Suprapubic skin (tissue), 3 donors: ENCODE results near the gene NFILZ.

Experiments
- CTCF ChIP-seq, 2 donors: fragments of 200-600 bp in 1 of 2; fragments of 450-650 bp in 1 of 2; sonication (generic) in 1 of 2; IDR thresholded peaks; one replicate each; pipeline ENCODE4 v1.5.1; 2016 to 2019; ENCODE audit warnings: antibody characterized with exemption in 2 of 2, mild to moderate bottlenecking in 1 of 2, moderate library complexity in 1 of 2
- EP300 ChIP-seq: sonication (generic); formaldehyde crosslinking; IDR thresholded peaks from one replicate; pipeline ENCODE4 v1.6.1; 2017; ENCODE audit warnings: antibody characterized with exemption
- POLR2A ChIP-seq, 2 donors: fragments of 450-650 bp; IDR thresholded peaks; one replicate each; pipeline ENCODE4 v1.6.1; 2017; ENCODE audit warnings: antibody characterized with exemption in 2 of 2, mild to moderate bottlenecking in 2 of 2, moderate library complexity in 2 of 2

- TF ChIP-seq EP300 = no peak
- TF ChIP-seq CTCF (IDR thresholded peaks at IDR 0.05) = peak; percentile 86 to 95
- no peak for TF ChIP-seq POLR2A (IDR thresholded peaks at IDR 0.05)
These were observed 14.4 kb upstream of the NFILZ start for GRCh38 chr19:8615813-8616596.
